GM12874 (cell line): Measurements from ENCODE around the gene ADAMTS2.

Source experiments
- TF ChIP-seq, protein P1 (sequence below): IDR thresholded peaks from 2 replicates; pipeline ENCODE4 v1.5.1; 2011; ENCODE audit warnings: low read depth, mild to moderate bottlenecking, control low read depth, low read length, moderate library complexity; ENCODE audit not compliant: insufficient read depth

Gene ADAMTS2

DNA sequence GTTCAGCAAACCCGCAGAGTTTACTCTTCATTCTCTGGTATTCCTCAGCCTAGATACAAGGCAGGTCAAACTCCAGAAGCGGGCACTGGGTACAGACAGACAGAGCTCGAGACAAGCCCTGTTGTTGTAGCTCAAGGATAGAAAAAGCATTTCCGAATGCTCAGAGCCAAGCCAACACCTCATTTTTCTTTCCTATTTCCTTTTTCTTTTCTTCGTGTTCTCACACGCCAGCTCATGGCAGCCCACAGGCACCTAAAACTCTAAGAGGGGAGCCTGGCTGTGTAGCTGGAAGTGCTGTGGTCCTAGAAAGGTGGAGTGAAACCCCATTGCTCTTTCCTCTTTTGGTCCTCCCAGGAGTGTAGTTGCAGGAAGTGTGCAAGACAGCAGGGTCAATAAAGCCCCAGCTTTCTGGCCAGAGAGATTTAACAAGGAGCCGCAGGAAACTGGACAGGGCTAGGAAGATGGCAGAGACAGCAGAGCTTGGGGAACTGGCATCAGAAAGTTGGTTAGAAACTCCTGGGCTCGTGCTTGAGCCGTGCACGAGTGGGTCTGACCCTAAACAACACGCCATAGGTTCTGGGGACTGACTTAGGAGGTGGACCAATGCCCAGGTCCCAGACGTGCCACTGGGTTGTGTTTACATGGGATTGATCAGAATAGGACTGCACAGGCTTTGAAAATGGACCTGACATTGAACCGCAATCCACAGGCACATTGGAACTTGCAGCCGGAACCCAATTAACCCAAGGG lies 41.6 kb downstream of the ADAMTS2 start:
- TF ChIP-seq, protein P1, sequence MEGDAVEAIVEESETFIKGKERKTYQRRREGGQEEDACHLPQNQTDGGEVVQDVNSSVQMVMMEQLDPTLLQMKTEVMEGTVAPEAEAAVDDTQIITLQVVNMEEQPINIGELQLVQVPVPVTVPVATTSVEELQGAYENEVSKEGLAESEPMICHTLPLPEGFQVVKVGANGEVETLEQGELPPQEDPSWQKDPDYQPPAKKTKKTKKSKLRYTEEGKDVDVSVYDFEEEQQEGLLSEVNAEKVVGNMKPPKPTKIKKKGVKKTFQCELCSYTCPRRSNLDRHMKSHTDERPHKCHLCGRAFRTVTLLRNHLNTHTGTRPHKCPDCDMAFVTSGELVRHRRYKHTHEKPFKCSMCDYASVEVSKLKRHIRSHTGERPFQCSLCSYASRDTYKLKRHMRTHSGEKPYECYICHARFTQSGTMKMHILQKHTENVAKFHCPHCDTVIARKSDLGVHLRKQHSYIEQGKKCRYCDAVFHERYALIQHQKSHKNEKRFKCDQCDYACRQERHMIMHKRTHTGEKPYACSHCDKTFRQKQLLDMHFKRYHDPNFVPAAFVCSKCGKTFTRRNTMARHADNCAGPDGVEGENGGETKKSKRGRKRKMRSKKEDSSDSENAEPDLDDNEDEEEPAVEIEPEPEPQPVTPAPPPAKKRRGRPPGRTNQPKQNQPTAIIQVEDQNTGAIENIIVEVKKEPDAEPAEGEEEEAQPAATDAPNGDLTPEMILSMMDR, result no peak

DNA sequence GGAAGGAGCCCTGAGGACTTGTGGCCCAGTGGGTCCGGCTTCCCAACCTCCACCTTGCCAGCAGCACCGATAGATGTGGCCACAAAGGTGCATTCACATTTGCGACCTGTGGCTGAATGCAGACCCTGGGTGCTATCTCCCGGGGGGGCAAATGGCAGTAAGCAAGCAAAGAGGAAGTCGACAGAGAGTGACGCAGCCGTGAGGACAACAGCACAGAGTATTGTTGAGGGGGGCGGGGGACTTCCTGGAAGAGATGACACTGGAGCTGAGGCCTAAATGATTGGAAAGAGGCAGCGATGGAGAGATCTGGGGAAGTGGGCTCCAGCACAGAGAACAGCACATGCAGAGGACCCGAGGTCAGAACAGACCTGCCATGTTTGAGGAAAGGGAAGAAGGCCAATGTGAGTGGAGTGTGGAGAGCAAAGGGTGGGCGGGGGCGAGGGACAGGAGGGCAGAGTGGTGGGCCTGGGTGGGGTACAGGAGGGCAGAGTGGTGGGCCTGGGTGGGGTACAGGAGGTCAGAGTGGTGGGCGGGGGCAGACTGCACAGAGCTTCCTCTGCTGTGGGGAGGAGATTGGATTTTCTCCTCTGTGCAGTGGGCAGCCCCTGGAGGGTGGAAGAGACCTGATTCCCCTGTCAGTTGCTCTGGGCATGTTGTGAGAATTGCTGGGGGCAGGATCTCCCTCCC lies 42.6 kb downstream of the ADAMTS2 start:
- TF ChIP-seq, protein P1, result no peak

DNA sequence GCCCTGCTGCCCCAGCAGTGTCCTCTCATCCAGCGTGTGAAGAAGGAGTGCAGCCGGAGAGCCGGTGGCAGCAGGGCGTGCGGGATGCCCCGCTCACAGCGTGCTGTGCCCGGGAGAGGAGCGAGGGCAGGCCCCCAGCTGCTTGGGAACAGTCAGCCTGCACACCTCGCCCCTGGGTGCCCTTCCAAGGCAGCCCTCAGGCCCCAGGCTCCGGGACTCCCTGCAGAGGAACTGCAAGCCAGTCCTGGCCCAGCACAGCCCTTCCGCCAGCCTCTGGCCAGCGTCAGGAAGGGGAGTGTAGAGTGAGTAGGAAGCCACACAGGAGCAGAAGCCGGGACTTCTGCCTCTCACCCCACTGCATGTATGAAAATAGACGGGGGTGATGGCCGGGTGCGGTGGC lies 43.5 kb downstream of the ADAMTS2 start:
- TF ChIP-seq, protein P1, result no peak

DNA sequence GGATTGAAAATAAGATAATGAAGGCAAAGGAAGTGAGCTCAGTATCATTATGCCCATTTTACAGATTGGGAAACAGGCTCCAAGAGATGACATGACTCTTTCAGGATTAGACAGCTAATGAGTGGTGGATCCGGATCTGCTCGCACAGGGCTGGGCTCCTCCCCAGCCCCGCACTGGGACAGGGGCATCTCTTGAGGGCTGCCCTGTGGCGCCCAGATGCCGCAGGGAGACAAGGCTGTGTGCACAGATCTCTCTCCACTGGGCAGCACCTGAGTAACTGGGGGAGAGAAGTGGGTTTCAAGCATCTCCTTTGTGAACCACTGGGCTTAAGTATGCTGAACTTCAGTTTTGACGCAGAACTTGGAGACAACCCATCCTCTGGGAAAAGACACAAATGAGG lies 43.9 kb downstream of the ADAMTS2 start:
- TF ChIP-seq, protein P1, result no peak

DNA sequence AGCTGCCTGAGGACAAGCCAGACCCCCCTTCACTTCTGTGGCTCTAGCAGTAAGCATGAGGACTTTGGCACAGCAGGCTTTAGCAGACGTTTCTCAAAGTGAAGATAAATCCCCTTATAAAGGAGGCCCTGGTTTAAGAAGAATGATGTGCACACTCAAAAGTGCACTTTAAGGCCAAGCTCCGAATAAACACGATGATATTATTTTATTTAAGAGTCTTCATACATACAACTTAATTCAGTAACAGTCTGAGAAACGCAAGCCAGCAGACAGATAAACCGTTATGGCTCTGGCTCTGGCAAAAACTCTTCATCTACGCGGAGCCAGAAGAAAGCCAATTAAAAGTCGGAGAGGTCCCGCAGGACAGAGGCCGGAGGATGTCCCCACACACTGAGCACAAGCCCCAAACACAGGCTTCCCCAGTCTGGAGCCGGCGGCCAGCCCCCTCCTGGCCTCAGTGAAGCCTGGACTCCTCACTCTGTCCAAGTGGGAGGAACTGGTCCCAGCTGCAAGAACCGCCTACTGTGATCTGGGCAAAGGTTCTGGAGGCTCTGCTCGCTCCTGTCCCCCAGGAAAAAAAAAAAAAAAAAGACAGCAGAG lies 44.6 kb downstream of the ADAMTS2 start:
- TF ChIP-seq, protein P1, result no peak

DNA sequence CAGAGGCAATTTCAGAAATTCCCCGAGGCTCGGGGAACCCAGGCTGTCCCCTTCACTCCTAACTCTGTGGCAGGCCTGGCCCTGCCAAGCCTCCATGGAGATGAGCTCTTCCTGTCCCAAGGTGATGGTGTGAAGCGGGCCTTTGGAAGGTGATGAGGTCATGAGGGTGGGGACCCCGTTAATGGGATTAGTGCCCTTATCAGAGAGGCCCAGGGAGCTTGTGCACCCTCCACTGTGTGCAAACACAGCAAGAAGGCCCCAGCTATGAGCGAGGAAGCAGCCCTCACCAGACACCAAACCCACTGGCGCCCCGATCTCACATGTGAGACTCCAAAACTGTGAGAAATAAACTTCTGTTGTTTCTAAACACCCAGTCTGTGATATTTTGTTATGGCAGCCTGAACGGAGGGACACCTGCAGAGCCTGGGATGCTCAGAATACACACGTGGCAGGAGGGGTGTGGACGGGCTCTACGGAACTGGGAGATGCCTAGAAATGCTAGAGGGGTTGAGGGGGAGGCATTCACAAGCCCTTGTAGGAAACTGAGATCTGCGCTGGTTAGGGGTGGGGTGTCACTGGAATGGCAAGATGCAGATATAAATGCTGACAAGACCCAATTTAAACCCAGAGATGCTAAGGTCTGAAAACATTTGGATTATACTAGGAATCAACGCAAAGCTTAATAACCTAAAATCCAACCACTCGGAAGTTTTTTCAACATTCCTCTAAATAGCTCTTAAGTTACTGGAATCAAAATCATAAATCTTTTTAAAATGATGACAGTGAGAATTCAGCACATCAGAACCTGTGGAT lies 46.9 kb downstream of the ADAMTS2 start:
- TF ChIP-seq, protein P1, result no peak
